Endothelial cell of umbilical vein (primary cell): Measurements from ENCODE around the gene SELENON. TPM values are rescaled to one million over a fixed set of nuclear protein-coding genes. Genes with fewer than 3 reads are reported as not detected.

Source experiments
- BruUV-seq: library from RNA; stranded (reverse); fragments of 400-500 nt; replicated peaks from 2 replicates; lab custom pipeline; 2021; lab: Mats Ljungman, UMichigan
- CTCF ChIA-PET: fragments of 300-600, 350-600 bp; sonication (Branson Sonifier 250); formaldehyde crosslinking; loops from one replicate; lab custom pipeline; 2021; ENCODE audit warnings: antibody characterized with exemption, inconsistent platforms; lab: Charles Lee
- POLR2A ChIA-PET: fragments of 300-600, 350-600 bp; sonication (Branson Sonifier 250); formaldehyde crosslinking; loops from one replicate; lab custom pipeline; 2021; ENCODE audit warnings: antibody characterized with exemption, inconsistent platforms; lab: Charles Lee
- DNase-seq: peaks from one replicate; pipeline ENCODE4 v3.0.0-alpha.2; 2011; ENCODE audit warnings: low read depth, low spot score
- FAIRE-seq: peaks from 2 replicates; lab custom pipeline; 2011; peaks lifted over from hg19 to GRCh38; lab: Jason Lieb, UNC
- H2AFZ ChIP-seq: 2 replicates; pipeline ENCODE4 v1.6.0; 2012; ENCODE audit warnings: low read depth, low read length, control low read depth, inconsistent platforms
- H3K27ac ChIP-seq: 2 replicates; pipeline ENCODE4 v1.5.1; 2011; ENCODE audit warnings: low read depth, mild to moderate bottlenecking, control low read depth, low read length, moderate library complexity; ENCODE audit not compliant: insufficient read depth
- H3K27me3 ChIP-seq, 2 experiments: 2 replicates each; pipeline versions ENCODE4 v1.6.0 to v1.6.1; 2011; ENCODE audit warnings: low read length in 2 of 2, mixed read lengths in 1 of 2; ENCODE audit not compliant: control insufficient read depth in 2 of 2, insufficient read depth in 2 of 2
- H3K36me3 ChIP-seq, 2 experiments: 2 replicates in 1 of 2; 3 replicates in 1 of 2; pipeline ENCODE4 v1.5.1; 2011; ENCODE audit warnings: low read length in 2 of 2, mild to moderate bottlenecking in 1 of 2, moderate library complexity in 1 of 2; ENCODE audit not compliant: control insufficient read depth in 2 of 2, insufficient read depth in 2 of 2; ENCODE audit errors: extremely low read depth in 1 of 2
- H3K4me1 ChIP-seq: 3 replicates; pipeline ENCODE4 v1.5.1; 2011; ENCODE audit warnings: mild to moderate bottlenecking, low read length; ENCODE audit not compliant: control insufficient read depth, insufficient read depth; ENCODE audit errors: extremely low read depth
- H3K4me2 ChIP-seq: 2 replicates; pipeline ENCODE4 v1.6.1; 2011; ENCODE audit warnings: low read length, control low read depth, mixed read lengths; ENCODE audit not compliant: insufficient read depth
- H3K4me3 ChIP-seq, 3 experiments: fragments of 200-600 bp in 1 of 3; sonication (generic), shearing (Covaris generic) in 1 of 3; replicated peaks in 1 of 3; 2 replicates each; pipeline ENCODE4 v1.5.1; 2011 to 2016; ENCODE audit warnings: control low read depth in 3 of 3, low read length in 3 of 3, mild to moderate bottlenecking in 2 of 3, inconsistent platforms in 1 of 3, low read depth in 1 of 3, moderate library complexity in 1 of 3; ENCODE audit not compliant: insufficient read depth in 1 of 3
- H3K79me2 ChIP-seq: 2 replicates; pipeline ENCODE4 v1.6.0; 2012; ENCODE audit warnings: low read length, inconsistent platforms; ENCODE audit not compliant: control insufficient read depth, insufficient read depth
- H3K9ac ChIP-seq: replicated peaks from 2 replicates; pipeline ENCODE3; 2011; ENCODE audit warnings: low read length, control low read depth; ENCODE audit not compliant: insufficient read depth; ENCODE audit errors: extremely low read depth
- H3K9me1 ChIP-seq: replicated peaks from 3 replicates; pipeline ENCODE4 v1.6.0; 2011; ENCODE audit warnings: mild to moderate bottlenecking, low read length; ENCODE audit not compliant: control insufficient read depth, insufficient read depth; ENCODE audit errors: extremely low read depth
- H3K9me3 ChIP-seq: replicated peaks from 2 replicates; pipeline ENCODE4 v1.5.1; 2012; ENCODE audit warnings: low read length, inconsistent platforms; ENCODE audit not compliant: control insufficient read depth, insufficient read depth
- H4K20me1 ChIP-seq: replicated peaks from 2 replicates; pipeline ENCODE3; 2011; ENCODE audit warnings: mild to moderate bottlenecking, low read length; ENCODE audit not compliant: control insufficient read depth, insufficient read depth; ENCODE audit errors: extremely low read depth
- CTCF ChIP-seq, 2 donors: IDR thresholded peaks; 1 replicate in 1 of 2; 2 replicates in 1 of 2; pipeline ENCODE4 v1.5.1; 2011; ENCODE audit warnings: low read length in 2 of 2, mild to moderate bottlenecking in 2 of 2, moderate library complexity in 2 of 2, control low read depth in 1 of 2, inconsistent platforms in 1 of 2, low read depth in 1 of 2; ENCODE audit not compliant: insufficient read depth in 1 of 2; ENCODE audit errors: extremely low read depth in 1 of 2
- EZH2 ChIP-seq: IDR thresholded peaks from 2 replicates; pipeline ENCODE4 v1.6.1; 2012; ENCODE audit warnings: borderline replicate concordance, low read depth, mild to moderate bottlenecking, moderate library complexity, low read length, inconsistent platforms; ENCODE audit not compliant: severe bottlenecking
- FOS ChIP-seq: IDR thresholded peaks from 2 replicates; pipeline ENCODE4 v1.6.1; 2011; ENCODE audit warnings: mild to moderate bottlenecking, low read length, moderate library complexity, borderline replicate concordance; ENCODE audit not compliant: insufficient read depth
- GATA2 ChIP-seq: IDR thresholded peaks from 2 replicates; pipeline ENCODE4 v1.7.0; 2011; ENCODE audit warnings: low read depth, mild to moderate bottlenecking, moderate library complexity, mixed read lengths, low read length; ENCODE audit not compliant: insufficient read length, insufficient read depth
- JUN ChIP-seq: IDR thresholded peaks from 2 replicates; pipeline ENCODE4 v1.6.1; 2011; ENCODE audit warnings: borderline replicate concordance, low read depth; ENCODE audit not compliant: insufficient read length, insufficient read depth
- MAX ChIP-seq: IDR thresholded peaks from 2 replicates; pipeline ENCODE4 v1.6.1; 2011; ENCODE audit not compliant: insufficient read depth, insufficient read length
- MYC ChIP-seq: IDR thresholded peaks from one replicate; pipeline ENCODE4 v1.6.1; 2011; ENCODE audit warnings: mild to moderate bottlenecking, low read depth, low read length
- POLR2A ChIP-seq: IDR thresholded peaks from 2 replicates; pipeline ENCODE4 v1.6.1; 2012; ENCODE audit warnings: low read depth, mild to moderate bottlenecking, control low read depth, low read length
- POLR2AphosphoS5 ChIP-seq: IDR thresholded peaks from 2 replicates; pipeline ENCODE4 v1.6.1; 2012; ENCODE audit warnings: low read depth, mild to moderate bottlenecking, control low read depth, low read length, moderate library complexity; ENCODE audit not compliant: insufficient read depth
- dilution Hi-C: fragments of 300-500 bp; cut with MboI; formaldehyde crosslinking; loops from one replicate; pipeline ENCODE4 v1.15.0; 2019; ENCODE audit warnings: low sequenced_read_pairs; ENCODE audit not compliant: extremely low pct_ligation_motif_present
- intact Hi-C: fragments of 100-400 bp; cut with micrococcal nuclease; formaldehyde crosslinking; loops from one replicate; pipeline ENCODE4 v1.10.0; 2022
- polyA plus RNA-seq, 4 experiments: library from polyadenylated mRNA; depleted of rRNA in 3 of 4; stranded (reverse) in 3 of 4; unstranded in 1 of 4; fragments of >200 nt; gene quantifications; 2 replicates each; pipeline versions ENCODE4 v1.2.1 to v1.2.3, GENCODE V29; 2011 to 2012; ENCODE audit warnings: missing spikeins in 1 of 4
- total RNA-seq: library from RNA; stranded (reverse); gene quantifications from 2 replicates; pipeline ENCODE4 v1.2.3, GENCODE V29; 2021

The SELENON gene
- total and polyA plus RNA-seq, 2 donors (not counting 3 experiments of a cell fraction or from before 2014, with no cell fraction given): 117 to 182 TPM

- Histone ChIP-seq H4K20me1 (no peaks in the 10 kb centered on the region), H3K4me3 (no peak overlapping the region), H3K9me3 (no peaks in the 10 kb centered on the region), H3K79me2 (peaks cover 11% of the 10 kb centered on the region), H3K9ac (no peak overlapping the region), H3K27me3 (no peaks in the 10 kb centered on the region), H3K9me1 (no peaks in the 10 kb centered on the region), H3K36me3 (no peaks in the 10 kb centered on the region), H3K27ac (no peak overlapping the region), H3K4me2 (no peak overlapping the region), H2AFZ (no peak overlapping the region), H3K4me1 (peaks cover 21% of the 10 kb centered on the region)
- intact Hi-C loops: no loop called here
- ChIA-PET POLR2A (no interaction called here), CTCF (interaction anchor here (0.9 to 1.3 kb wide), 2 partner anchors 9 to 141 kb away, joined by 3 to 4 read pairs; partner anchors contain the start of gene PAFAH2)
- dilution Hi-C loops: no loop called here
- no peak for TF ChIP-seq FOS
- TF ChIP-seq MYC: no peak
- TF ChIP-seq POLR2AphosphoS5: no peak
- TF ChIP-seq CTCF (IDR thresholded peaks at IDR 0.05; ENCODE audit: extremely low read depth in 1 of 2, insufficient read depth in 1 of 2, low read depth in 1 of 2, low read length in 2 of 2): no peak
- TF ChIP-seq MAX: no peak
- no peak for TF ChIP-seq JUN
- TF ChIP-seq EZH2: no peak
- TF ChIP-seq GATA2: no peak
- no peak for TF ChIP-seq POLR2A
- DNase-seq (no peak), FAIRE-seq (no peak)
- BruUV-seq: no TSS peak
These were observed 56.9 kb downstream of the SELENON start for GRCh38 chr1:25856856-25857255.
